Spinal cord (tissue), 10 donors: ENCODE results near the gene N4BP2. TPM values are rescaled to one million over a fixed set of nuclear protein-coding genes. Genes with fewer than 3 reads are reported as not detected.

Experiments
- DNase-seq, 6 donors: peaks; one replicate each; pipeline versions ENCODE4 v3.0.0 to v3.0.0-alpha.2; 2013 to 2015; ENCODE audit warnings: low spot score in 6 of 6, low read depth in 4 of 6
- H3K27ac ChIP-seq: one replicate; pipeline ENCODE4 v1.5.1; 2013; ENCODE audit warnings: low read depth, low read length, control low read depth
- H3K27me3 ChIP-seq: one replicate; pipeline ENCODE4 v1.6.1; 2013; ENCODE audit warnings: low read length; ENCODE audit not compliant: control insufficient read depth, insufficient read depth
- H3K36me3 ChIP-seq: one replicate; pipeline ENCODE4 v1.6.1; 2013; ENCODE audit warnings: low read length; ENCODE audit not compliant: control insufficient read depth, insufficient read depth
- H3K4me1 ChIP-seq: one replicate; pipeline ENCODE4 v1.6.1; 2013; ENCODE audit warnings: low read length; ENCODE audit not compliant: control insufficient read depth, insufficient read depth
- H3K4me3 ChIP-seq: one replicate; pipeline ENCODE4 v1.5.1; 2013; ENCODE audit warnings: low read depth, low read length, control low read depth
- H3K9me3 ChIP-seq: one replicate; pipeline ENCODE4 v1.6.1; 2013; ENCODE audit warnings: low read length; ENCODE audit not compliant: control insufficient read depth, insufficient read depth
- WGBS: methylation state at CpG from one replicate; pipeline ENCODE4 v1.1.5; 2013; ENCODE audit warnings: missing lambda C conversion rate; ENCODE audit not compliant: insufficient coverage; 5-methylcytosine and 5-hydroxymethylcytosine counted together
- polyA plus RNA-seq, 2 donors: library from polyadenylated mRNA; unstranded; fragments of 120-200 nt; gene quantifications; one replicate each; pipeline ENCODE4 v1.2.1, GENCODE V29; 2013; ENCODE audit not compliant: insufficient read length in 2 of 2
- total RNA-seq, 2 donors: library from RNA; depleted of rRNA in 1 of 2; stranded (reverse); fragments of 120-200 nt in 1 of 2; fragments of >200 nt in 1 of 2; gene quantifications; one replicate each; pipeline versions ENCODE4 v1.2.3 to v1.2.4, GENCODE V29; 2013 to 2014
- donor health status: healthy.

The N4BP2 gene
- total and polyA plus RNA-seq, 4 donors = 9.1 to 52.2 (median 19.6) TPM

GRCh38 chr4:40193016-40193571 is 136.4 kb downstream of the N4BP2 start:
- no peak for DNase-seq
- Histone ChIP-seq H3K4me3 (no peak overlapping the region), H3K9me3 (no peaks in the 10 kb centered on the region), H3K36me3 (no peaks in the 10 kb centered on the region), H3K27me3 (no peaks in the 10 kb centered on the region), H3K27ac (no peak overlapping the region), H3K4me1 (peaks cover 3% of the 10 kb centered on the region)
- 41% methylated on average over 3 of the region's 11 CpGs for WGBS

- no peaks in the 10 kb centered on the region for H3K36me3 ChIP-seq
- peaks cover 3% of the 10 kb centered on the region for H3K4me1 ChIP-seq
- H3K4me3 ChIP-seq = no peak overlapping the region
- no peaks in the 10 kb centered on the region for H3K9me3 ChIP-seq
- DNase-seq = no peak
- no peak overlapping the region for H3K27ac ChIP-seq
- WGBS = 92% methylated on average over 5 of the region's 7 CpGs
- no peaks in the 10 kb centered on the region for H3K27me3 ChIP-seq
These were observed 136.9 kb downstream of the N4BP2 start for GRCh38 chr4:40193578-40193977.

GRCh38 chr4:40194602-40195161 is 138.0 kb downstream of the N4BP2 start:
- Histone ChIP-seq H3K9me3 (no peaks in the 10 kb centered on the region), H3K27ac (peak overlapping the region; percentile 52), H3K4me3 (no peak overlapping the region), H3K27me3 (no peaks in the 10 kb centered on the region), H3K4me1 (peaks cover 3% of the 10 kb centered on the region), H3K36me3 (no peaks in the 10 kb centered on the region)
- 66% methylated on average over 6 of the region's 14 CpGs for WGBS
- DNase-seq = no peak

DNA sequence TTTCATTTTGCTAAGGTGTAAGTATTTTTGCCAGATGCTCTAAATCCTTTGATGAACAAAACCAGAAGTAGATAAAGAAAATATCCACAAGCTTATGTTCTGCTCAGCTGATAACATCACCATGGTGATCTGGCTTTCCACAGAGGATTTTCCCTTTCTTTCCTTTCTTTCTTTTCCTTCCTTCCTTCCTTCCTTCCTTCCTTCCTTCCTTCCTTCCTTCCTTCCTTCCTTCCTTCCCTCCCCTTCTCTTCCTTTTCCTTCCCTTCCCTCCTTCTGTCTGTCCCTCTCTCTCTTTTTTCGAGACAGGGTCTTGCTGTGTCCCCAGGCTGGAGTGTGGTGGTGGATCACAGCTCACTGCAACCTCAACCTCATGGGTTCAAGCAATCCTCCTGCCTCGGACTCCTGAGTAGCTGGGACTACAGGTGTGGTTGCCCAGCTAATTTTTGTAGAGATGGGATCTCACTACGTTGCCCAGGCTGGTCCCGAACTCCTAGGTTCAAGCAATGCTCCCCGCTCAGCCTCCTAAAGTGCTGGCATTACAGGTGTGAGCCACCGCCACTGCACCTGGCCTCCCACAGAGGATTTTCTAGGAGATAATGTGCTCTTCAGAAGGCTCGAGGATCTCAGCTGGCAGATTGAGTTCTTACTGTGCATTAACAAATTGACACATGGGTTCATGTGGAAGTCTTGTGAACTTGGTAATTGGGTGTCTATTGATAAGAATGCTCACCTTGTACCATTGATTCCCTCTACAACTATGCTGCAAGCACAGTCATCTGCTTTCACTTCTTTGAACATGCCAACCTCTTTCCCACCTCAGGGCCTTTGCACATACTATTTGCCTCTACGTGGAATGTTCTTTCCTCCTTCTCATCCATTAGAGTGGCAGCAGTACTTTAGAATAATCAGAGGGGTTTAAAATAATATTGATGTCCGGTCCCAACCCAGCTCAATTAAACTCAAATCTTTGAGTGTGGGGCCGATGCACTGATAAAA is 138.8 kb downstream of the N4BP2 start:
- Histone ChIP-seq H3K4me3 (no peak overlapping the region), H3K4me1 (peaks cover 3% of the 10 kb centered on the region), H3K36me3 (no peaks in the 10 kb centered on the region), H3K27ac (no peak overlapping the region), H3K9me3 (no peaks in the 10 kb centered on the region), H3K27me3 (no peaks in the 10 kb centered on the region)
- no peak for DNase-seq
- 100% methylated on average over 4 of the region's 10 CpGs for WGBS

DNA sequence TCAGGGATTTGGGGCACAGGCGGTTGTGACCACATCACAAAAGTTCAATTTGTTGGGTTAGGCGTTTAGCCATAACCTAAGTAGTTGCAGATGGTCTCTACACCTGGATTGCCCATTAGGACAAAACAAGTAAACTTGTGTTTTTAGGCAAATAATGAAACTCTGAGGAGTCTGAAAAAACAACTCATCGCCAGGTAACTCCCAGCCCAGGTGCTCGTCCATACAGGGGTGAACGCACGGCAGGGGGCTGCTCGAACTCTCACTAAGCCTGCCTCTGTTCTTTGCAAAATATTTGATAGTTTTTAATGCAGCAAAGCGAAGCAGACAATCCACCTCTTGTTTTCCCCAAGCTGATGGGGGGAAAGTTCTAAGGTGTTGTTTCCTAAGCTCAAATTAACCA is 139.6 kb downstream of the N4BP2 start:
- DNase-seq = no peak
- H3K27me3 ChIP-seq = no peaks in the 10 kb centered on the region
- peaks cover 3% of the 10 kb centered on the region for H3K4me1 ChIP-seq
- no peaks in the 10 kb centered on the region for H3K36me3 ChIP-seq
- H3K9me3 ChIP-seq = no peaks in the 10 kb centered on the region
- 85% methylated on average over 7 of the region's 8 CpGs for WGBS
- H3K27ac ChIP-seq = no peak overlapping the region
- no peak overlapping the region for H3K4me3 ChIP-seq

DNA sequence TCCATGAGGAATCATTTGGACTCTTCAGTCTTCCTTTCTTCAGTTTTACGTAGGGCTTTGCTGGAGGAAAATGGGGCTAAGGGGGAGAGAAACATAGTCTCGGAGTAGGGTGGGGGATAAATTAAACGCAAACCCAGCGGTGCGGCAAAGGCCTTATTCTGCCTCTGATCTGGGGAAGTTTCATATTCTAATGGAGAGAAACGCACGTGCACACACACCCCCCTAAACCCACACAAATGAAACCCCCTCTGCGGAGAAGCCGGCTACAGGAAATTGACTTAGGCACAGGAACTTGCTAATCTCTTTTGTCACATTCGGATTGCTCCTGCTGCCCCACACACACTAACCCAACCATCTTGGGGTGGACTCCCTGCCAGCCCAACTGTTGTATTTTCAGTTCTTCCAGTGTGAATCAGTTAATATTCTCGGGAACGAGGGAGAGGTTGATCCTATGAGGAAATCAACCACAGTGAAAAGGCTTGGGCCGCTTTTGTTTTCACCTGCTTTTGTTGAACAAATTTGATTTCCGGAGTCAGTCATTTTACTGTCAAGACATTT is 140.2 kb downstream of the N4BP2 start, which contains the start of gene RHOH:
Gene RHOH (plus strand): TSS at position 308 of the 558 bp plus-strand sequence. CDS start 46,356 bp downstream, outside the sequence.
- H3K27me3 ChIP-seq = no peaks in the 10 kb centered on the region
- WGBS = 28% methylated on average over 4 of the region's 14 CpGs
- no peak within 1 kb of the TSS for H3K27ac ChIP-seq
- peaks cover 3% of the 10 kb centered on the region for H3K4me1 ChIP-seq
- no peaks in the 10 kb centered on the region for H3K36me3 ChIP-seq
- H3K4me3 ChIP-seq = no peak within 1 kb of the TSS
- DNase-seq = no peak
- H3K9me3 ChIP-seq = no peaks in the 10 kb centered on the region

DNA sequence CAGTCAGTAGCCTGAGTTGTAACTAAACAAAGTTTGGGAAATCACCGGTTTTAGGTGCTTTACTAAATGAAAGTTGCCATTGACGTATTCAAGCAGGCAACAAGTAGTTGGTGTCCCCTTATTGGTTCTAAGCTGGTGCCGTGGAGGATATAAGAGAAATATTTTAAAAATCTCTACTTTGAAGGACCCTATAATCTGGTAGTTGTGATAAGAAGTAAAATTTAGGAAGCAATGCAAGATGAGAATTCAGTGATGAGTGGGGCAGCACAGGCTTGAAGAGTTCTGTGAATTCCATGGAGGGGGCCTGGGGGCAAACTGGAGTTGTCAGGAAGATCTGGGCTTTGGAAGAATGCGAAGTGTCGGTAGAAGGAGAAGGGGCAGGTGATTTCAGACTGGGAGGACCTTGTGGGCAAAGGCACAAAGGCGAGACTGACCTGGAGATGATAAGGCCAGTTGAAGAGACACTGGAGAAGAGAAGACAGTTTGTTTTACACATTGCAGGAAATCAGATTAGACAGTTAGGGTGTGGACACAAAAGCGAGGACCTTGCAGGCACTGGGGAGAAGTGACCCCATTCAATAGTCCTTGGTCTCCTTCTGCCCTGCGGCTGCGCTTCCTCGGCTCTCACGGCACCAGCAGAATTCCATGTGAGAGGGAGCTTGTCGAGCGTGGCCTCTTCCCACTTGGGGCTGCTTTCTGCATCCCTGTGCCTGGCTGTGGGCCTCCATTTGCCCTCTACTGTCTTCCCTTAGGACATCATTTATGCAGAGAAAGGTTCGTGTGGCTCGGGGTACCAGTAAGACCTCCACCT is 141.4 kb downstream of the N4BP2 start:
- Histone ChIP-seq H3K36me3 (no peaks in the 10 kb centered on the region), H3K9me3 (no peaks in the 10 kb centered on the region), H3K27ac (no peak overlapping the region), H3K27me3 (no peaks in the 10 kb centered on the region), H3K4me3 (no peak overlapping the region), H3K4me1 (no peaks in the 10 kb centered on the region)
- DNase-seq = no peak
- WGBS = 80% methylated on average over 13 of the region's 15 CpGs

DNA sequence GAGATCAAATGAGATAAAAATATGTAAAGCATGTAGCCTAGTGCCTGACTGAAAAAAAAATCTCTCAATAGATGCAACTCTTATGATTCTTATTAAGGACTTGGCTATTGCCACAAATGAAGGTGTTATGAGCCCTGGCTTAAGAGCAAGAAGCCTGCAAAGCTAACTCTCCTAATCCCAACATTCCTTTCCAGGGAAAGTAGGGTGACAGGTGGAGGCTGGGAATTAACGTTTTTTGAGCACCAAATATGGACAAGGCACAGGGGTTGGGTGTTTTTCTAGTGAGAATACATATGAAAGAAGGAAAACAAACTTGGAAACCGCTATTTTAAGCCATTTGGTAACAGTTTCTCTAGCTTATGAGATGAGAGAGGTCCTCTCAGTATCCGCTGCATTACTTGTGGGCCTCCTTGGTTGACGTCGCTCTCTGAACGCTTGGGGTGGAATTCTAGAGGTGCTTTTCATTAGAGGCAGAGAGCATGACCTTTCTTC is 142.6 kb downstream of the N4BP2 start:
- Histone ChIP-seq H3K4me1 (no peaks in the 10 kb centered on the region), H3K36me3 (no peaks in the 10 kb centered on the region), H3K4me3 (no peak overlapping the region), H3K27me3 (no peaks in the 10 kb centered on the region), H3K9me3 (no peaks in the 10 kb centered on the region), H3K27ac (no peak overlapping the region)
- DNase-seq = no peak
- 91% methylated on average over 1 of the region's 6 CpGs for WGBS
